ENCODE results near the gene IGFBP7. TPM values are rescaled to one million over a fixed set of nuclear protein-coding genes. Genes with fewer than 3 reads are reported as not detected.

The IGFBP7 gene, protein sequence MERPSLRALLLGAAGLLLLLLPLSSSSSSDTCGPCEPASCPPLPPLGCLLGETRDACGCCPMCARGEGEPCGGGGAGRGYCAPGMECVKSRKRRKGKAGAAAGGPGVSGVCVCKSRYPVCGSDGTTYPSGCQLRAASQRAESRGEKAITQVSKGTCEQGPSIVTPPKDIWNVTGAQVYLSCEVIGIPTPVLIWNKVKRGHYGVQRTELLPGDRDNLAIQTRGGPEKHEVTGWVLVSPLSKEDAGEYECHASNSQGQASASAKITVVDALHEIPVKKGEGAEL
- 483 and 1,000 TPM in 2 replicates for total RNA-seq

DNA sequence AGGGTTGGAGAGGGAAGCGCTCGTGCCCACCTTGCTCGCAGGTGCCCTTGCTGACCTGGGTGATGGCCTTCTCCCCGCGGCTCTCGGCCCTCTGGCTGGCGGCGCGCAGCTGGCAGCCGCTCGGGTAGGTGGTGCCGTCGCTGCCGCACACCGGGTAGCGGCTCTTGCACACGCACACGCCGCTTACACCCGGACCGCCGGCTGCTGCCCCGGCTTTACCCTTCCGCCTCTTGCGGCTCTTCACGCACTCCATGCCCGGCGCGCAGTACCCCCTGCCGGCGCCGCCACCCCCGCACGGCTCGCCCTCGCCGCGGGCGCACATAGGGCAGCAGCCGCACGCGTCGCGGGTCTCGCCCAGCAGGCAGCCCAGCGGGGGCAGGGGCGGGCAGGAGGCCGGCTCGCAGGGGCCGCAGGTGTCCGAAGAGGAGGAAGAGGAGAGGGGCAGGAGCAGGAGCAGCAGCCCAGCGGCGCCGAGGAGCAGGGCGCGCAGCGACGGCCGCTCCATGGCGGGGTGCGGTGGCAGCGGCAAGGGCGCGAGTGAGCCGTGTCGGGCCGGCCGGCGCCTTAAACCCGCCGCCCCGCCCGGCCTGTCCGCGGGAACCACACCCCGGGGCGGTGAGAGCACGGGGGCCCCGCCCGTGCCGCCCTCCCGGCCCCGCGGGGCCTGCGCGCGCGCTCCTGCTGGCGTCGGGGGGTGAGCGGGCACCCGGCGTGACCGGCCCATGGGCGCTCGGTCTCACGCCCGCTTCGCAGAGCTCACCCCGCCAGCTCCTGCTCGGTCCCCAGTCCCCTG is at the start of gene IGFBP7:
TSS of gene IGFBP7 (minus strand) at position 539 of the 793 bp plus-strand sequence. CDS start at position 505, 34 bp downstream.

Other genes starting within 250 kb of the IGFBP7 start
- gene REST, start 202.5 kb downstream of the IGFBP7 start, total RNA-seq = 30.3 and 32.5 TPM in 2 replicates
- 15.2 and 18.7 TPM in 2 replicates for gene NOA1, start 132.8 kb downstream of the IGFBP7 start, total RNA-seq
- 137 TPM in 2 replicates for gene POLR2B, start 131.5 kb downstream of the IGFBP7 start, total RNA-seq